Measurements from ENCODE around the gene WWOX.

Gene WWOX

DNA sequence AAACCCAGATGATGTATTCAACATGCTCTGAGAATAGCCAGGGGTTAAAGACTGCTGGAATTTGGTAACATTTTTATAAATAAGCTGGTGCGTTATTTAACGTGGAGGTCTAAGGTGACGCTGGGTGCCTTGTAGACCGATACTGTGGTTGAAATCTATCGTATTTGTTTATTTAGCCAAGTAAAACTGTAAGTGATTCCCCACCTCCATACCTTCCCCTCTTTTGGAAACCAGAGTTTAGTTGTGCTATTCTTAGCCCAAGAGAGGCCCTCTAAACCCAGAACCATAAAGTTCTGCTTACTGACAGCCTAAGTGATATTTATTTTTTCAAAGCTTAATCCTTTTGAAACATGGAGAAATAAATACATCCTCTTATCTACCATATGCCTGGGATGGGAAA is 744.5 kb downstream of the WWOX start:
- no peak for TF ChIP-seq POLR2AphosphoS5 (IDR thresholded peaks at IDR 0.05; ENCODE audit: low read depth, low read length)
- TF ChIP-seq FOXP2 (optimal IDR thresholded peaks at IDR 0.05; ENCODE audit: borderline replicate concordance, extremely low read depth, extremely low read length, insufficient read depth) = no peak
- TF ChIP-seq TAF1 (IDR thresholded peaks at IDR 0.05; ENCODE audit: borderline replicate concordance, insufficient read depth, low read length) = no peak
- TF ChIP-seq, protein P1, sequence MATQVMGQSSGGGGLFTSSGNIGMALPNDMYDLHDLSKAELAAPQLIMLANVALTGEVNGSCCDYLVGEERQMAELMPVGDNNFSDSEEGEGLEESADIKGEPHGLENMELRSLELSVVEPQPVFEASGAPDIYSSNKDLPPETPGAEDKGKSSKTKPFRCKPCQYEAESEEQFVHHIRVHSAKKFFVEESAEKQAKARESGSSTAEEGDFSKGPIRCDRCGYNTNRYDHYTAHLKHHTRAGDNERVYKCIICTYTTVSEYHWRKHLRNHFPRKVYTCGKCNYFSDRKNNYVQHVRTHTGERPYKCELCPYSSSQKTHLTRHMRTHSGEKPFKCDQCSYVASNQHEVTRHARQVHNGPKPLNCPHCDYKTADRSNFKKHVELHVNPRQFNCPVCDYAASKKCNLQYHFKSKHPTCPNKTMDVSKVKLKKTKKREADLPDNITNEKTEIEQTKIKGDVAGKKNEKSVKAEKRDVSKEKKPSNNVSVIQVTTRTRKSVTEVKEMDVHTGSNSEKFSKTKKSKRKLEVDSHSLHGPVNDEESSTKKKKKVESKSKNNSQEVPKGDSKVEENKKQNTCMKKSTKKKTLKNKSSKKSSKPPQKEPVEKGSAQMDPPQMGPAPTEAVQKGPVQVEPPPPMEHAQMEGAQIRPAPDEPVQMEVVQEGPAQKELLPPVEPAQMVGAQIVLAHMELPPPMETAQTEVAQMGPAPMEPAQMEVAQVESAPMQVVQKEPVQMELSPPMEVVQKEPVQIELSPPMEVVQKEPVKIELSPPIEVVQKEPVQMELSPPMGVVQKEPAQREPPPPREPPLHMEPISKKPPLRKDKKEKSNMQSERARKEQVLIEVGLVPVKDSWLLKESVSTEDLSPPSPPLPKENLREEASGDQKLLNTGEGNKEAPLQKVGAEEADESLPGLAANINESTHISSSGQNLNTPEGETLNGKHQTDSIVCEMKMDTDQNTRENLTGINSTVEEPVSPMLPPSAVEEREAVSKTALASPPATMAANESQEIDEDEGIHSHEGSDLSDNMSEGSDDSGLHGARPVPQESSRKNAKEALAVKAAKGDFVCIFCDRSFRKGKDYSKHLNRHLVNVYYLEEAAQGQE (IDR thresholded peaks at IDR 0.05; ENCODE audit: insufficient read depth in 1 of 2, low read depth in 2 of 2, low read length in 2 of 2) = no peak
- no peak for TF ChIP-seq SIN3A (IDR thresholded peaks at IDR 0.05; ENCODE audit: borderline replicate concordance, insufficient read depth, low read length)

DNA sequence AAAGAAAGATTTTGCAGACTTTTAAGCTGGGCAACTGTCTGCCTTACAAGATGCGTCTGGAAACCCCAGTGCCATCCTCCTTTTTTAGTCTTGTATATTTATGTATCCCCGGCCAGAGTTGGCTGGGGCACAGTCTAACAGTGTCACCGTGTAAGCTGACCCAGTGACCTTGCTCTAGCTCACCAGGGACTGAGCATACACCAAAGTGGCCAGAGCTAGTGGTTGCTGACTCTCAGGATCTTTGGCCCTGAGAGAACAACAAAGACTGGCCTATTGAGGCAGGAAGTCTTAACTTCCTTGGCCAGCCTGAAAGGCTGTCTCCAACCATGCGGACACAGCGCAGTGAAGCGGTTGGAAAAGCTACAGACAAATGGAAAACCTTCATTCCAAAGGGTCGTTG is 745.2 kb downstream of the WWOX start:
- TF ChIP-seq TAF1 (IDR thresholded peaks at IDR 0.05; ENCODE audit: borderline replicate concordance, insufficient read depth, low read length) (no peak), POLR2AphosphoS5 (IDR thresholded peaks at IDR 0.05; ENCODE audit: low read depth, low read length) (no peak), SIN3A (IDR thresholded peaks at IDR 0.05; ENCODE audit: borderline replicate concordance, insufficient read depth, low read length) (no peak), FOXP2 (optimal IDR thresholded peaks at IDR 0.05; ENCODE audit: borderline replicate concordance, extremely low read depth, extremely low read length, insufficient read depth) (no peak)
- TF ChIP-seq, protein P1 (IDR thresholded peaks at IDR 0.05; ENCODE audit: insufficient read depth in 1 of 2, low read depth in 2 of 2, low read length in 2 of 2) = no peak

DNA sequence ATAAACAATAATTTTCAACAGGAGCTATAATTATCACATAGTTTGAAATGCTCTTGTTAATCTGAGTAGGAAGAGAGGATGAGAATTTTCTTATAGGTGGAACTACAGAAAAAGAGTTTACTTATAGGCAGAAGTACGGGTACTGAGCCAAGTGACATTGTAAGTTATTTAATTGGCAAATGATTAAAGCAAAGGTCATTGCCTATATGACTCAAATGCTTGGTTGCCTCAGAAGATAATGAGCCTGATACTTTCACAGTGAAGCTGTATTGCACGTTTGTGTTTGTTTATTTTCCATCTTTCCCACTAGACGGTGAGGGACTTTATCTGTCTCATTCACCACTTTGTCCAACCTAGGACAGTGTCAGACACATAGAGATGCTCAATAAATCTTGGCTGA is 751.8 kb downstream of the WWOX start:
- TF ChIP-seq SIN3A (IDR thresholded peaks at IDR 0.05; ENCODE audit: borderline replicate concordance, insufficient read depth, low read length) (no peak), POLR2AphosphoS5 (IDR thresholded peaks at IDR 0.05; ENCODE audit: low read depth, low read length) (no peak), TAF1 (IDR thresholded peaks at IDR 0.05; ENCODE audit: borderline replicate concordance, insufficient read depth, low read length) (no peak), FOXP2 (optimal IDR thresholded peaks at IDR 0.05; ENCODE audit: borderline replicate concordance, extremely low read depth, extremely low read length, insufficient read depth) (no peak)
- TF ChIP-seq, protein P1 (IDR thresholded peaks at IDR 0.05; ENCODE audit: insufficient read depth in 1 of 2, low read depth in 2 of 2, low read length in 2 of 2) = no peak

DNA sequence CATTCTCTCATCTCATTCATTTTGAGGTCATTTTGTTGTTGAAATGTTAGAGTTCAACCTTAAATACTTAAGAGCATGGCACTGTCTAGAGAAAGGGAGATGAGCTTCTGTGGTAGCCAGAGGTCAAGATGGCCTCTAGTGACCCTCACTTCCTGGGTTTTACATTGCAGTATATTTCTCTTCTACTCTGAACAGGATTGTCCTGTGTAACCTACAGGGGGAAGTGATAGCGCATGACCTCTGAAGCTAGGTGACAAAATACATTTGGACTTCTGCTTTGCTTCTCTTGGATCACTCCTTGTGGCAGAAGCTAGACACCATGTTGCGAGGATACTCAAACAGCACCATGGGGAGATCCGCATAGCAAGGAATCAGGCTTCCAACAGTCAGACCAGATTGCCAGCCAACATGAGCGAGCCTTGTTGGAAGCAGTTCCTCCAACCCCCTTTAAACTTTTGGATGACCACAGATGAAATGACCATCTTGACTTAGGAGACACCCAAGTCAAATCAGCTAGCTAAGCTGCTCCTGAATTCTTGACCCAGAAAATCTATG is 752.7 kb downstream of the WWOX start:
- TF ChIP-seq, protein P1 (IDR thresholded peaks at IDR 0.05; ENCODE audit: insufficient read depth in 1 of 2, low read depth in 2 of 2, low read length in 2 of 2) = no peak
- TF ChIP-seq FOXP2 (optimal IDR thresholded peaks at IDR 0.05; ENCODE audit: borderline replicate concordance, extremely low read depth, extremely low read length, insufficient read depth) = no peak
- TF ChIP-seq TAF1 (IDR thresholded peaks at IDR 0.05; ENCODE audit: borderline replicate concordance, insufficient read depth, low read length) = no peak
- no peak for TF ChIP-seq POLR2AphosphoS5 (IDR thresholded peaks at IDR 0.05; ENCODE audit: low read depth, low read length)
- TF ChIP-seq SIN3A (IDR thresholded peaks at IDR 0.05; ENCODE audit: borderline replicate concordance, insufficient read depth, low read length) = no peak
